Uterus (tissue), 4 donors: Measurements from ENCODE around the gene MTHFSD. TPM values are rescaled to one million over a fixed set of nuclear protein-coding genes. Genes with fewer than 3 reads are reported as not detected.

Experiments
- DNase-seq, 2 donors: peaks; one replicate each; pipeline ENCODE4 v3.0.0-alpha.2; 2019 to 2020
- H3K27ac ChIP-seq, 2 donors: fragments of 200-600 bp; sonication (generic); 1 replicate in 1 of 2; 2 replicates in 1 of 2; pipeline ENCODE4 v1.5.1; 2016 to 2018
- H3K27me3 ChIP-seq, 2 donors: fragments of 200-600 bp; sonication (generic); one replicate each; pipeline ENCODE4 v1.5.1; 2018 to 2019; ENCODE audit warnings: control low read depth in 1 of 2
- H3K36me3 ChIP-seq, 2 donors: fragments of 200-600 bp; sonication (generic); one replicate each; pipeline ENCODE4 v1.5.1; 2019; ENCODE audit warnings: control low read depth in 1 of 2
- H3K4me1 ChIP-seq, 2 donors: fragments of 200-600 bp; sonication (generic); one replicate each; pipeline ENCODE4 v1.5.1; 2018 to 2019; ENCODE audit warnings: control low read depth in 1 of 2
- H3K4me3 ChIP-seq, 2 donors: fragments of 200-600 bp; sonication (generic); 1 replicate in 1 of 2; 2 replicates in 1 of 2; pipeline ENCODE4 v1.5.1; 2018 to 2019; ENCODE audit warnings: mild to moderate bottlenecking in 1 of 2
- H3K9me3 ChIP-seq, 2 donors: fragments of 200-600 bp; sonication (generic); one replicate each; pipeline ENCODE4 v1.5.1; 2019; ENCODE audit warnings: control low read depth in 1 of 2
- CTCF ChIP-seq, 4 experiments: fragments of 200-600 bp in 2 of 4; fragments of 450-650 bp in 2 of 4; sonication (generic) in 2 of 4; IDR thresholded peaks; one replicate each; pipeline ENCODE4 v1.5.1; 2016 to 2019; ENCODE audit warnings: antibody characterized with exemption in 4 of 4, mild to moderate bottlenecking in 2 of 4, moderate library complexity in 1 of 4
- POLR2A ChIP-seq, 2 donors: fragments of 450-650 bp; IDR thresholded peaks; one replicate each; pipeline ENCODE4 v1.6.1; 2016; ENCODE audit warnings: antibody characterized with exemption in 2 of 2, mild to moderate bottlenecking in 1 of 2, moderate library complexity in 1 of 2
- intact Hi-C: fragments of 100-400 bp; cut with DNase I; formaldehyde crosslinking; loops from one replicate; pipeline ENCODE4 v1.15.1; 2023; ENCODE audit warnings: low total_unique reads
- total RNA-seq, 4 donors: library from RNA; depleted of rRNA in 3 of 4; stranded (reverse); fragments of >200 nt in 3 of 4; gene quantifications; one replicate each; pipeline versions ENCODE4 v1.1.0 to v1.2.4, GENCODE V29; 2014 to 2023
- donor health status: DM: yes; HTN: yes; CAD: no.

The MTHFSD gene
- total RNA-seq, 4 donors from 2014 or later = 2.9 to 26.0 (median 13.1) TPM

GRCh38 chr16:86484240-86484639, 70.8 kb downstream of the MTHFSD start:
- Histone ChIP-seq H3K9me3 (peaks cover 0 to 12% of the 10 kb centered on the region in 2 donors), H3K4me3 (no peak overlapping the region), H3K4me1 (no peaks in the 10 kb centered on the region), H3K27ac (no peak overlapping the region), H3K36me3 (no peaks in the 10 kb centered on the region), H3K27me3 (peaks cover 0 to 5% of the 10 kb centered on the region in 2 donors)
- intact Hi-C loops = no loop called here
- DNase-seq = no peak
- TF ChIP-seq POLR2A (IDR thresholded peaks at IDR 0.05) = no peak

GRCh38 chr16:86481607-86482006, 73.4 kb downstream of the MTHFSD start:
- peaks cover 0 to 12% of the 10 kb centered on the region in 2 donors for H3K9me3 ChIP-seq
- H3K27me3 ChIP-seq = peaks cover 0 to 12% of the 10 kb centered on the region in 2 donors
- H3K4me3 ChIP-seq = no peak overlapping the region
- no peak for TF ChIP-seq POLR2A (IDR thresholded peaks at IDR 0.05)
- TF ChIP-seq CTCF (IDR thresholded peaks at IDR 0.05) = no peak
- H3K4me1 ChIP-seq = no peaks in the 10 kb centered on the region
- intact Hi-C loops = no loop called here
- DNase-seq = no peak
- H3K36me3 ChIP-seq = no peaks in the 10 kb centered on the region
- no peak overlapping the region for H3K27ac ChIP-seq

- DNase-seq = no peak
- intact Hi-C loops = no loop called here
- no peak for TF ChIP-seq POLR2A (IDR thresholded peaks at IDR 0.05)
- TF ChIP-seq CTCF (IDR thresholded peaks at IDR 0.05) = no peak
- Histone ChIP-seq H3K27ac (no peak overlapping the region), H3K27me3 (peaks cover 0 to 12% of the 10 kb centered on the region in 2 donors), H3K36me3 (no peaks in the 10 kb centered on the region), H3K4me3 (no peak overlapping the region), H3K4me1 (no peaks in the 10 kb centered on the region), H3K9me3 (peaks cover 0 to 12% of the 10 kb centered on the region in 2 donors)
Measured at GRCh38 chr16:86480444-86480843, 74.6 kb downstream of the MTHFSD start.

Other genes with a start within 250 kb of the MTHFSD start
- 1 to 10 TPM in 3 of 4 donors, under 1 TPM in 1; 0.29 to 4.9 (median 2.0) TPM for gene FOXF1, start 44.7 kb downstream of the MTHFSD start, total RNA-seq
- gene FOXC2, start 11.6 kb upstream of the MTHFSD start, total RNA-seq = 1 to 10 TPM in 1 of 4 donors, under 1 TPM in 1, not detected in 2; 0.21 to 2.6 TPM
- gene FOXL1, start 23.3 kb upstream of the MTHFSD start, total RNA-seq = 1 to 10 TPM in 1 of 4 donors, under 1 TPM in 2, not detected in 1; under 0.01 to 3.2 (median 0.76) TPM